ENCODE measurements around the gene MLPH.
A peak's percentile ranks its signal among the peaks of the same experiment; 100 is the strongest.

The MLPH gene

DNA sequence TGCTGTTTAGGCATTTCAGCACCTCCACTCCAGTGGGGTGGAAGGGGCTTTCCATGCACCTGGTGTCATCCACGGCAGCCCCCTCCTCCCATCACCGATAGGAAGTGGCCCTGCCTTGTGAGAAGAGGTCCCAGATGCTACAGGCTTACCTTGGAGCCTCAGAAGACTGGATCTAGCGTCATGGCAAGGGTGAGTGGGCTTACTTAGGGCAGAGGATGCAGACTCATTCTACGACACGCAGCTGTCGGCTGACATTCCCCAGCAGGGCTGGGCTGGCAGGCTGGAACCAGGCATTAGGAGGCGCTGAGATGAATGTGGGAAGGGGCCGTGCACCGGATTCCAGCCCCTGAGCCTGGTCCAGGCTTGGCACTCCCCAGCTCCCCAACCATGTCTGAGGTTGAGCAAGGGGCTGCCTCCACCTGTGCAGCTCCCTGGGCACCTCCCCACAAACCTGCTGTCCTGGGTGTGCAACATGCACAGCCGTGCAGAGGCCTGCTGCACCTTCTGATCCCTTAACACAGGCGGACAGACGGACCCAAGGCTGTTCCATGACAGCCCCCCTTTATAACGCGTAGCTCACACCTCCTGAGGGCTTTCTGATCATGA is 77.6 kb downstream of the MLPH start:
- DNase-seq, result no peak

DNA sequence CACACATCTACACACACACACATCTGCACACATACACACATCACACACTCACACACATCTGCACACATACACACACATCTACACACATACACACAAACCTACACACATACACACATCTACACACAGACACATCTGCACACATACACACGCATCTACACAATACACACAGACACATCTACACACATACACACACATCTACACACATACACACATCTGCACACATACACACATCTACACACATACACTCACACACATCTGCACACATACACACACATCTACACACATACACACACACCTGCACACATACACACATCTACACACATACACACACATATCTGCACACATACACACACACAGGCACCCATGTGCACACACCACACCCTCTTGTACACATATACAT is 78.9 kb downstream of the MLPH start:
- no peak for DNase-seq

DNA sequence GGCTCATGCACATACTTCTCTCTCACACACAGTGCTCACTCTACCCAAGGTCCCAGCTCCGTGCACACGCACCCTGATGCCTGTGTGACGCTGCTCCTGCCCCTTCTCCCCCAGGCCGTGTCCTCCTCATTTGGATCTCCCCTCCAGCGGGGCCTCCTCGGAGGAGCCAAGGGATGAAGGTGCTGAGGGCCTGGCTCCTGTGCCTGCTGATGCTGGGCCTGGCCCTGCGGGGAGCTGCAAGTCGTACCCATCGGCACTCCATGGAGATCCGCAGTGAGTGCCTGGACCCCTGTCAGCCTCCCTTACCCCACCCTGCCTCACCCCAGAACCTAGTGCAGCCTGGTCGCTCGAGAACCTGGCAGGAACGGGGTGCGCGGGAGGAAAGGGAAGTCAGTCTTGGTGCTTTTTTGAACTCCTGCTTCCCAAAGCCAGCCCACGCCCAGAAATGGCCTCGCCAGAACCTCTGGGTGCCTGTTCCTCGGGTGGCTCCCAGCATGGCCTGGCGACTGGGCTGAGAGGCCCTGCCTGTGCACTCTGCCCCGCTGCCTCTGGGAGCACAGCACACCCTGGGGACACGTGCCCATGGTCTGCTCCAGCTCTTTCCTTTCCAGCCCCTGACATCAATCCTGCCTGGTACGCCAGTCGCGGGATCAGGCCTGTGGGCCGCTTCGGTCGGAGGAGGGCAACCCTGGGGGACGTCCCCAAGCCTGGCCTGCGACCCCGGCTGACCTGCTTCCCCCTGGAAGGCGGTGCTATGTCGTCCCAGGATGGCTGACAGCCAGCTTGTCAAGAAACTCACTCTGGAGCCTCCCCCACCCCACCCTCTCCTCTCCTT is 79.6 kb downstream of the MLPH start, which contains the start of gene PRLH:
Gene PRLH (plus strand): TSS at position 174 of the 835 bp plus-strand sequence. CDS start 0 bp downstream, at position 174.
- DNase-seq, result peak in 1 of 58 donors; percentile 10

DNA sequence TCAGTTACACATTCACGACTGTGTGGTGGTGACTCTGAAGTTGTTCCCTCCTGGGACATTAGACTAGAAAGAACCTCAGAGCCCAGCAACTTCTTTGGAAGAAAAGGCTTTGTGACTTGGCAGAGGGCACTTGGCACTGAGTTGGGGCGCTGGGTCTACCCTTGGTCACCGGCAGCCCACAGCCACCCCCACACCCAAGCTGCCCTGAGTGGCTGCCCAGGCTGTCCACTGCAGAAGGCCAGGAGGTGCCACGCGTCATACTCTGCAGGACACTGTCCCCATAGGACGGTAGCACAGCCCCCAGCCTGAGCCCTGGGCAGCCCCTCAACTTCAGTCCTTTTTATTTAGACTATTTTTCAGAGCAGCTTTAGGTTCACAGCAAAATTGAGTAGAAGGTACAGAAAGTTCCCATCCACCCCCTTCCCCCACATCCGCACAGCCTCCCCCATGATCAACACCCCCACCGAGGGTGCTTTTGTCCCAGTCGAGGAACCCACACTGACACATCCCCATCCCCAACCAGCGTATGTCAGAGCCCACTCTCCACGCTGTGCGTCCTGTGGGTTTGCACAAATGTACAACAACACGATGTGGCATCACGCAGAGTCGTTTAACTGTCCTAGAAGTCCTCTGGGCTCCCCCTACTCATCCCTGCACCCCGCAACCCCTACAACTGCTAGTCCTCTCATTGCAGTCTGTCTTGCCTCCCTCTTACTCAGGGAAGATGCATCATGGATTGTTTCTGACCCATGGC is 80.4 kb downstream of the MLPH start:
- peak in 11 of 58 donors; percentile 3 to 42 (median 12) for DNase-seq

DNA sequence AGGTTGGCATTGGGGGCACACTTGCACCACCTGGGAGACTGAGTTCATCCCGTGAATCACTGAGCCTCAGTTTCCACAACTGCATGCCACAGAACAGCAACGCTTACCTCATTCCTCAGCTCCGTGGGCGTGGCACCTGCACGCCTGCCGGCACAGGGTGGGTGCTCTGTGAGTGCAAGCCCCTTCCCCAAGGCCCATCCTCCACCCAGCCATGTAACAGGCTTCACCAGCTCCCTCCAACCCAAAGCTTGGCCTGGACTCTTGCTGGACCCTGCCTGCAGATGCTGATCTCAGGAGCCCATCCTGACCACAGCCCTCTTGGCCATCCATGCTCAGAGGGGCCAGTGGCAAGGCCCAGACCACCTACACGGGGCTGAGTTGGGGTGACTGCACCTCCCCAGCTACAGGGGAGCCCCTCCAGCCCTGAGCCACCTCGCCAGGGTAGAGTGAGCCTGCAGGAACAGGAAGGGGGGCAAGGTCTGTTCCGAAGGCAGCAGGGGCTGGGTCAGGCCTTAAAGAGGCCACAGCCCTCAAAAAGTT is 81.1 kb downstream of the MLPH start:
- DNase-seq, result no peak

DNA sequence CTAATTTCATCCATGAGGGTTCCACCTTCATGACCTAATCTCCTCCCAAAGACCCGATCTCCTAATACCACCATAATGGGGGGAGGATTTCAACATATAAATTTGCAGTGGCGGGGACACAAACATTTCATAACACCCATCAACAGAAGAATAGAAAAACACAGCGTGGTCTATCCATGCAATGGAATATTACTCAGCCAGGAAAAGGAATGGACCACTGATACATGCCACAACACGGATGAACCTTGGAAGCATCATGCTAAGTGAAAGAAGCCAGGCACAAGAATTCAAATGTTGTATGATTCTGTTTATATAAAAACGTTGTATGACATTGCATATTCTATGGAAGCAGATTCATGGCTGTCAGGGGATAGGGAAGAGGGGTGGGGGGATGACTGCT is 82.0 kb downstream of the MLPH start:
- no peak for DNase-seq

DNA sequence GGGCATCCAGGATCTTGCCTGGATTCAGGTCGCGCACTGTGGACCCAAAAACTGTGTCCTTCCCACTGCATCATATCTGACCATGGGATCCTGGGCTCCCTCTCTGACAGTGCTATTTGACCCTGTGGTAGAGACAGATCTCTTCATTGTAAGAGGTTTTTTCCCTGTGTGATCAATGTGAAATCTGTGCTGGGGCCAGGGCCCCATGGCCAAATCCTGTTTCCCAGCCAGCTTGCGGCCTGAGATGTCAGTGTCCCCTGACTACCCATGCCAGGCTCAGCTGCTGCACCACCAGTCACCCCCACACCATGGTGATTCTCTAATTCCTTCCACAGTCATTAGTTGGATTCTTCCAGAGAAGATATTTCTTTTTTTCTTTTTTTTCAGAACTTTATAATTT is 82.8 kb downstream of the MLPH start:
- DNase-seq, result no peak

DNA sequence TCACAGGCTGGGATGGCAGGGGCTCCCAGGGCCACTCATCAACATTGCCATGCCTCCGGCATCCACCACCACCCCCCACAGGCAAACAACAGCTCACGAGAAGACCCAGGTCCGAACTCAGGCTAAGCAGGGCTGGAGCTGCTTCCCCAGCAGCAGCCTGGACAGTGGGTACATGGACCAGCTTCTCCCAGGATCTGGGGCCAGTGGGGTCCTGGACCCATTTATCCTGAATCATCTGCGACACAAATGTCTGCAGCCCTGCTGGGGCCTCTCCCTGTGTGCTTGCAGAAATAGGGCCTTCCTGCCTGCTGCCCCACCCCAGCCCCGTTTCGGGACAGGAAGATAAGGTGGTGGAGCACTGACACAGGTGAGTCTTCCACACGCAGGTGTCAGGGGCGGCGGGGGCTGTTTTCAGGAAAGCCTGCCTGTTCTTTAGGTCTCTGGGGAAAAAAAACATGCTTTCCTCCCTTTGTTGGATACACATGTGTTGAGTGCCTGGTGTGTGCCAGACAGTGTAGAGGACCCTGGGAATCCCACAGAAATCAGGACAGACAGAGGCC is 83.8 kb downstream of the MLPH start:
- DNase-seq, result no peak

DNA sequence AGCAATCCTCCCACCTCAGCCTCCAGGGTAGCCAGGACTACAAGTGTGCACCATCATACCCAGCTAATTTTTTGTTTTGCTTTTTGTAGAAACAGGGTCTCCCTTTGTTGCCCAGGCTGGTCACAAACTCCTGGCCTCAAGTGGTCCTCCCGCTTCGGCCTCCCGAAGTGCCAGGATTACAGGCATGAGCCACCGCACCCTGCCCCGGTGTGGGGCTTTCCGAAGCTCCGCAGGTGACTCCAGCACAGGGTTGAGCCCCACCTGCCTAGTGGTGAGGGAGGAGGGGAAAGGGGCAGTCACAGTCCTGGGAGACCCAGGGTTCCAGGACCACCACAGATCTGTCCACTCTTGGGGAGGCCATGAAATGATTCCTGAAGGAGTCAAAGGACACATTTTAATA is 84.5 kb downstream of the MLPH start:
- DNase-seq, result no peak

DNA sequence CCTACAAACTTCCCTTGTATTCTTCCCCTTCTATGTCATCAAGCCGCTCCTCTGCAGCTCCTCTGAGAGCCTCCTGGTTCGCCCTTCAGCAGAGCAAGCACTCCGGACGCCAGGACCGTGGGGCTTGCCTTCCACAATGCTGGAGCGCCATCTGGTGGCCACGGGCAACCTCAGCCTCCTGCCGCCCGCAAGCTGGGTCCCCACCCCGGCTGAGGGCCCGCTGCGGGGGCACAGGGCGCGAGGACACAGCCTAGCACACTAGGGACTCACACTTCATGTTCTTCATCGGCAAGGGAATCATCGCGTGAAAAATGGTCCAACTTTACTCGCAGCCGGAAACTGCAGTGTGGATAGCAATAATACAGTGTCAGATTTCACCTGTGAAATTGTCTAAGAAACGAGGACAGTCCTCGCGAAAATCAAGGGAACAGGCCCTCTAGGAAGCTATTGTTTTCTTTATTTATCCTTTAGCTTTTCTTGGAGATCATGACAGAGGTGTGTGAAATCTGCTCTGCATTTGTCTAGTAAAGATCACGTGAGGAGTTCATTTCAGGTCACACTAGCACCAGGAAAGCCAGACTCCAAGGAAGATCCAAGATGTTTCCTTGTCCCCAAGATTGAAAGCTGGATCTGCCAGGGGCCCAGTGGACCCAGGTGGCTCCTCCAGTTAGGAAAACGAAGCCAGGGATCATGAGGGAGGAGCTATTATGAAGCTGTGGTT is 85.1 kb downstream of the MLPH start:
- peak in 56 of 58 donors; percentile 33 to 90 (median 74) for DNase-seq

DNA sequence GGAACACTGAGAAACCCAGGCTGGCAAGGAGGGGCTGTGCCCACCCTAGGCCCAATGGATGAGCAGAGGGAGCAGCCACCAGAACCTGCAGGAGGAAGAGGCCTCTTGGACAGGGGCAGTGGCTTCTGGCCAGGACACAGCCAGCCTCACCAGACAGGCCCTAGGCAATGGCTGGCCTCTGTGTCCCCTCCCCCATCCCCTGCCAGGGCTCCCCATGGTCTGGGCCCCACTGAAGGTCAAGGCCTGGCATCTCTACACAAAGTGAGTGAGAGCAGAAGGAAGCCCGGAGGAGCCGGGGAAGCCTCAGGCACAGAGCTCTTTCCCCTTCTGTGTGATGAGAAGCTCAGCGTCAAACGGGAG is 85.7 kb downstream of the MLPH start:
- DNase-seq, result no peak

DNA sequence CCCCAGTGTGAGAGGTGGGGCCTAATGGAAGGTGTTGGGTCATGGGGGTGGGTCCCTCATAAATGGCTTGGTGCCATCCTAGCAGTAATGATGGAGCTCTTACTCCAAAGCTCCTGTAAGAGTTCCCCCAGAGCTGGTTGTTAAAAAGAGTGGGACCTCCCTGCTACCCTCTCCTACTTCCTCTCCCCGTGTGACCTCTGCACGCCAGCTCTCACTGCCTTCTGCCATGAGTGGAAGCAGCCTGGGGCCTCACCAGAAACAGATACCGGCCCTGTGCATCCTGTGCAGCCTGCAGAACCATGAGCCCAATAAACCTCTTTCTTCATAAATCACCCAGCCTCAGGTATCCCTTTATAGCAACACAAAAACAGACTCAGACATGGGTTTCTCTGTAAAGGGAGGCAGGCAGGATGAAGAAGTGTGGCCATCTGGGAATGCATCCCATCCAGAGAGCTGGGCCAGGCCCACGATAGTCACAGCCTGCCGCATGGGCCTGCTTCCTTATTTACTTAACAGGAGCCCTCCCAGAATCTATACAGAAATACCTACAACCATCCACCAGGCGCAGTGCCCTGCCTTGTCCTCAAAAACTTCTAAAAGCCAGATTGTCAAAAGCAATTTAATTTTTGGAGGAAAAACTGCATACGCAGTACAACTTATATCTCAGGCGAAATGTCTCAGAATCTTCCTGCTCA is 86.8 kb downstream of the MLPH start:
- DNase-seq, result no peak

DNA sequence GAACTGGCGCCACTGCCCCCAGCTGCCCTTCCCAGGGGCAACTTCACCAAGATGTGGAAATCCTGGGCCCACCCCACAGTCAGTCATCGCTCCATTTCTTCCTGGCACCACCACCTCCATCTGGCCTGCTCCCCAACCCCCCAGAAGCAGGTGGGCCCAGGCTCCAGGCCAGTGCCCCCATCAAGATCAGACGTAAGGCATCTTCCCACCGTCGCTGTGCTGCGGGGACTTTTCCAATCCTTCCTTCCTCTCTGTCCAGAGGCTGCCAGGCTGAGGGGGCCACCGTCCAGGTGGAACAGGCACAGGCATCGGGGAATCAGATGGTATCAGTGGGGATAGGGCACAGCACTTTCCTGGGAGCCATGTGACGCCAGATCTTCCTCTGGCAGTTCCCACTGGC is 87.4 kb downstream of the MLPH start:
- no peak for DNase-seq

DNA sequence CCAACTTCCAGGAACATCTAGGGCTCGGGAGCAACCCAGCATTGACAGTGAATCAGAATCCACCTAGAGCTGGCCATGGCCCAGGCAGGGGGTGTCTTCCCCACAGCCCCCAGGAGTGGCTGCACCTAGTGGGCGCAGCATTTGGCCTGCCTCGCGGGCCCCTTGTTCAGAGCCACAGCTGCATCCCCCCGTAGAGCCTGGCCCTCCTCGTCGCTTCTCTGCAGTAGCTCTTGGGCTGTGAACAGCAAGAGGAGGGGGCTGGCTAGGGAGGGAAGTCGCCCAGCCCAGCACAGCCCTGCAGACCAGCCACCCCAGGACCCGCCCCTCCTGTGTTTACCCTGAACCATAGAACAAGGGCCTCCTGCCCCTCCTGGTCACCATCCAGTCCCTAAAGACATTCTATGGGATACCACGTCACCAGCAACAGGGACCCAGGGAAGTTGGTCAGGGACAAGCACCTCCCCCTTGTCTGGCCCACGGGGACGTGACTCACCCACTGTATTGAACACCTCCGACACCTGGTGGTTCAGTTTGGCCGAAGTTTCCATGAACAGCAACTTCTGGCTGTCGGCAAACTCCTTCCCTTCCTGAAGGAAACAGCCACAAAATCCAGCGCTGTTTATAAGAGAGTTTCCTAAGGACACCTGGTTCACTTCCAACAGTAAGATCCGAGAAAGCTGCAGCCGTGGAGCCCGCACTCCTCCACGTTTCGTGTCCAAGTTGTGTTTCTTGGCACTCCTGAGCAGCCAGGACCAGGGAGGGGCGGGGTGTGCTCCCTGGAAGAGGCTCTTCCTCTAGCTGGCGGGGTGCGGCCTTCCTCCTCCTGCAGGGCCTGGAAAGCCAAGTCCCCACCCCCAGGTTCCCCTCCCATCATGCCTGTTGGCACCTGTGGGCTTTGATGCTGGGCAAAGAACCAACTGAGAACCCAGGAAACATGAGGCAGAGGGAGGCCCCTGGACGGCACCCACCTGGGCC is 88.1 kb downstream of the MLPH start:
- peak in 1 of 58 donors; percentile 6 for DNase-seq

DNA sequence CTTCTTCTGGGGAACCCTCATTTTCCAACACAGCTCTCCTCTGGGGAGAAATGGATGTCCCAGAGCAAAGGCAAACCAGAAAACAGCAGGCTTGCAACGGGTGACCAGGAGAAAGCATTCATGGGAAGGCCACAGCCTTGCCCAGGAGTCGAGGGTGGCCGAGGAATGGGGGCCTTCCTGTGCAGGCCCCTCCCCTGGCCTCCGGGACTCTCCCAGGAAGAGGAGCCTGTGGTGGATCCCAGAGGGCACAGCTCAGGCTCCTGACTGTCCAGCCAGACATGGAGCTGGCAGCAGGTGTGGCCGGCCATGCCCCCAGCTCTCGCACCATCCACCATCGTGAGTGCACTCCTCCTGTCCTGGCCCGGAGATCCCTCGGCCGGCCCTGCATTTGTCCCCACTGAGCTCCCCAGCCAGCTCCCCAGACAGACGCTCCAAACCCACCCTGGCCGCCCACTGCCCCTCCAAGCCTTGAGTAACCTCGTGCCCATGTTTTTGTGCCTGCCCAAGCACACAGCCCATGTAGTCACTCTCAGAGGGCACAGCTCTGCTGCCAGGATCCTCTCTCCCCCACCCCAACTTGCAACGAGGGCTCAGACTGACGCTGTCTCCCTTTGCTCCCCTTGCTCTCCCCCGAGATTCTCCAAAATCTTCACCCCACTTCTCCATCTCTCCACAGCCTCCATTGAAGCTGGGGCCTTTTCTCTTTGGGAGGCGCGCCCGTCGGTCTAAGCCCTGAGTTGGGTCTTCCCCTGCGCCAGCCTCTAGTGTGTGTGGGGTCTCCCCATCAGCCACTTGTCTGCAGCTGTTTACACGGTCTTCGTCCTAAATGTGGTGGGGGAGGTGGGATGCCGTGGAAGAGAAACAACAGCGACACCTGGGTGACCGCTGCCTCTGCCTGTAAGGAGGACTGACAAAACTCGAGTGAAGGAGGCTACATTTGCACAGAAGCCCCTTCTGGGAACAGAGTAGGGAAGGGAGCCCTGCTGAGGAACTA is 89.1 kb downstream of the MLPH start:
- DNase-seq, result no peak

DNA sequence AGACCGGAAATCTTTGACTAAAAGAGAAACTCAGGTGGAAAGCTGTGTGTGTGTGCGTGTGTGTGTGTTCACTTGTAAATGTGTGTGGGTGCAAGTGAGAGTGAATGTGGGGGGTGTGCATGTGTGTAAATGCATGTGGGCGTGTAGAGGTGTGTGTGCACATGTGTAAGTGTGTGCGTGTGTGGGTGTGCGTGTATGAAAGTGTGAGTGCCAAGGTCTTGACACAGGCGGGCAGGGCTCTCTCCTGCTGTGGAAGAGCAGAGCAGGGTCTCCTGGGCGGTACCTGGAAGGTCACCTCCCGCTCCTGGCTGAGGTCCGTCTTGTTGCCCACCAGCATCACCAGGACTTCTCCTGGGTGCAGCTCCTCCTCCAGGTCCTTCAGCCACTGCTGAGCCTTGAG is 89.9 kb downstream of the MLPH start:
- DNase-seq, result no peak

DNA sequence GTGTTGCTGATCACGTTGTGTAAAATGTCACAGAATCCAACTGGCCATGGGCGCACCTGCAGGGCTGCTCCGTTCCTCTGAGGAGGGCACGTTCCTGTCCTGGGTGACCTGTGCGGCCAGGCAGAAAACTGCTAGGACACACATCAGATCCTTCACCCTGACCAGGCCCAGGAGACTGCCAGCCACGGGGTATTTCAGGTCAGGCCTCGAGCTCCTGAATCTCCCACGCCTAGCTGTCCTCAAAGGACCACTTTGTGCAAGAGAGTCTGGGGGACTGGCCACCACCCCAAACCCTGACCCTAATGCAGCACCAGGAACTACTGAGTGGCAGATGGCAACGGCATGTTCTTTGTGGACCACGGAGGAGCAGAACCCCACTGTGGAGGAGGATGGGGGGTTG is 90.4 kb downstream of the MLPH start:
- DNase-seq, result no peak
